Heart right ventricle (tissue), 16 donors: Measurements from ENCODE around the gene CAPNS2. TPM values are rescaled to one million over a fixed set of nuclear protein-coding genes. Genes with fewer than 3 reads are reported as not detected.

ENCODE experiments used
- ATAC-seq, 8 donors: fragments of 200-7000 bp; cut with Tn5 transposase; one replicate each; pipeline ENCODE4 v1.9.1; 2020; ENCODE audit warnings: mild to moderate bottlenecking in 8 of 8, moderate library complexity in 8 of 8, moderate number of reproducible peaks in 1 of 8
- DNase-seq, 2 donors: peaks; one replicate each; pipeline ENCODE4 v3.0.0-alpha.2; 2020
- H3K27ac ChIP-seq, 10 donors: fragments of 200-600 bp; sonication (generic) in 2 of 10; one replicate each; pipeline versions ENCODE4 v1.5.0 to v1.8.0; 2020 to 2022; ENCODE audit warnings: mild to moderate bottlenecking in 3 of 10
- H3K27me3 ChIP-seq, 7 donors: fragments of 200-600 bp; one replicate each; pipeline ENCODE4 v1.8.0; 2021 to 2022; ENCODE audit warnings: mild to moderate bottlenecking in 2 of 7
- H3K36me3 ChIP-seq, 9 donors: fragments of 200-600 bp; sonication (generic) in 1 of 9; one replicate each; pipeline versions ENCODE4 v1.5.0 to v1.8.0; 2020 to 2022; ENCODE audit warnings: mild to moderate bottlenecking in 2 of 9
- H3K4me1 ChIP-seq, 9 donors: fragments of 200-600 bp; sonication (generic) in 1 of 9; one replicate each; pipeline versions ENCODE4 v1.5.0 to v1.8.0; 2020 to 2022; ENCODE audit warnings: mild to moderate bottlenecking in 4 of 9
- H3K4me3 ChIP-seq, 10 donors: fragments of 200-600 bp; sonication (generic) in 2 of 10; one replicate each; pipeline versions ENCODE4 v1.5.0 to v1.8.0; 2020 to 2022; ENCODE audit warnings: mild to moderate bottlenecking in 7 of 10, moderate library complexity in 2 of 10
- H3K9me3 ChIP-seq, 11 donors: fragments of 200-600 bp in 10 of 11; sonication (generic) in 2 of 11; one replicate each; pipeline versions ENCODE4 v1.5.0 to v1.8.0; 2013 to 2022; ENCODE audit warnings: mild to moderate bottlenecking in 2 of 11, control low read depth in 1 of 11, moderate library complexity in 1 of 11
- WGBS, 2 donors: extraction: QIAGEN DNeasy Blood & Tissue Kit; methylation state at CpG; one replicate each; pipeline ENCODE4 v1.1.7; 2013; ENCODE audit warnings: inconsistent platforms in 1 of 2; 5-methylcytosine and 5-hydroxymethylcytosine counted together
- intact Hi-C, 10 donors: fragments of 100-400 bp; cut with DNase I; formaldehyde crosslinking; loops; one replicate each; pipeline versions ENCODE4 v1.11.1 to v1.14.2; 2022
- polyA plus RNA-seq, 2 donors: library from polyadenylated mRNA; stranded (reverse); fragments of 200-250 nt; gene quantifications; one replicate each; pipeline ENCODE4 v1.2.3, GENCODE V29; 2013
- total RNA-seq, 10 donors: library from RNA; stranded (reverse); fragmentation: NEBNext Ultra II Directional in 3 of 10; extraction: Animal tissue kit (Norgen Biotek cat#: 25700) in 3 of 10; gene quantifications; one replicate each; pipeline versions ENCODE4 v1.2.1 to v1.2.4, GENCODE V29; 2021 to 2023
- TF ChIP-seq, protein P1 (sequence below), 9 donors: fragments of 200-600 bp; sonication (generic) in 2 of 9; IDR thresholded peaks; one replicate each; pipeline versions ENCODE4 v1.5.0 to v1.8.0; 2021 to 2022; ENCODE audit warnings: antibody characterized with exemption in 9 of 9, mild to moderate bottlenecking in 5 of 9, moderate library complexity in 1 of 9
- donor health status: Arrhythmogenic right ventricular cardiomyopathy.
- donor health status: ischemic (EF 13 %, LVEDD 7.1; RV severe dilation, severe dysfunction).
- donor health status: healthy with polysubstance abuse.
- donor health status: DM: no; HTN: yes; CAD: no.
- donor health status: DM: no; HTN: no; CAD: no.
- donor health status: ischemic (EF 25% LVEDD 6.9; RV normal size, moderate dysfunction).
- donor health status: ischemic (EF 25% LVEDD 5.7; RV mildly dilated, moderate dysfunction).
- donor health status: healthy.
- donor health status: DM: yes; HTN: yes; CAD: no.
- donor health status: Ischemic cardiomyopathy.
- donor health status: ischemic (EF 35%, LVEDD 5.7; RV mildly dilated, moderate dysfunction).
- donor health status: nonischemic (EF 11% LVEDD 7.7; RV severe dilation, severe dysfunction).
- donor health status: DM: yes; HTN: yes; CAD: no.
- donor health status: PGD.
- donor health status: ischemic (EF 29% LVEDD 5.4; RV normal size, mild dysfunction).
- donor health status: nonischemic (EF 23%, LVEDD 6.1; RV moderate dilation, normal function).

The CAPNS2 gene
- total and polyA plus RNA-seq, 12 donors, result 0.06 to 0.45 (median 0.39) TPM; not detected in 7

DNA sequence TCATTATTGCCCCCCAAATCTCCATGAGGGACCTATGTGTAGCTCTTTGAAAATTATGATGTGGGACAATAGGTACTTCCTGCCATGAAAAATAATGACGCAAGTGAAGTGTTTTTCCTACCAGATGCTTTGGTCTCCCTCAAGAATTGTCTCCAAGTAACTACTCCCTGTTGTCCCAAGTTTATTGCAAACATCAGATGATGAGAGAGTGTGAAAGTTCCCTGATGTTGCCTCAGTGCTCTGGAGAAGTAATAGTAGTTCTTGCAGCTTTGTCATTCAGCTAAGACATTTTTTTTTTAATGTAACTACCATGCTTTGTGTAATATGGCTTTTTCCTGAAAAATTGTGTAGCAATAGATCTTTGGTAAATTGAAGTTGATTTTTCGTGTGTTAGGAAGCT, 37.5 kb upstream of the CAPNS2 start:
- 58 to 60% methylated on average over 2 of the region's 2 CpGs for WGBS, 2 donors
- Histone ChIP-seq H3K27me3 (no peaks in the 10 kb centered on the region), H3K9me3 (no peaks in the 10 kb centered on the region), H3K27ac (peak overlapping the region in 5 of 10 donors; percentile 0 to 27 (median 16)), H3K36me3 (peaks cover 0 to 37% (median 0%) of the 10 kb centered on the region in 9 donors), H3K4me3 (no peak overlapping the region), H3K4me1 (peaks cover 0 to 16% (median 0%) of the 10 kb centered on the region in 9 donors)
- TF ChIP-seq, protein P1, sequence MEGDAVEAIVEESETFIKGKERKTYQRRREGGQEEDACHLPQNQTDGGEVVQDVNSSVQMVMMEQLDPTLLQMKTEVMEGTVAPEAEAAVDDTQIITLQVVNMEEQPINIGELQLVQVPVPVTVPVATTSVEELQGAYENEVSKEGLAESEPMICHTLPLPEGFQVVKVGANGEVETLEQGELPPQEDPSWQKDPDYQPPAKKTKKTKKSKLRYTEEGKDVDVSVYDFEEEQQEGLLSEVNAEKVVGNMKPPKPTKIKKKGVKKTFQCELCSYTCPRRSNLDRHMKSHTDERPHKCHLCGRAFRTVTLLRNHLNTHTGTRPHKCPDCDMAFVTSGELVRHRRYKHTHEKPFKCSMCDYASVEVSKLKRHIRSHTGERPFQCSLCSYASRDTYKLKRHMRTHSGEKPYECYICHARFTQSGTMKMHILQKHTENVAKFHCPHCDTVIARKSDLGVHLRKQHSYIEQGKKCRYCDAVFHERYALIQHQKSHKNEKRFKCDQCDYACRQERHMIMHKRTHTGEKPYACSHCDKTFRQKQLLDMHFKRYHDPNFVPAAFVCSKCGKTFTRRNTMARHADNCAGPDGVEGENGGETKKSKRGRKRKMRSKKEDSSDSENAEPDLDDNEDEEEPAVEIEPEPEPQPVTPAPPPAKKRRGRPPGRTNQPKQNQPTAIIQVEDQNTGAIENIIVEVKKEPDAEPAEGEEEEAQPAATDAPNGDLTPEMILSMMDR (IDR thresholded peaks at IDR 0.05), result no peak
- peak in 6 of 8 donors; percentile 55 to 86 (median 80) for ATAC-seq
- no peak for DNase-seq
- intact Hi-C loops, result loop anchor here in 1 of 10 donors (10.0 kb wide), 1 partner anchor 1824 kb away; the partner anchor contains the start of genes FTO and RPGRIP1L

DNA sequence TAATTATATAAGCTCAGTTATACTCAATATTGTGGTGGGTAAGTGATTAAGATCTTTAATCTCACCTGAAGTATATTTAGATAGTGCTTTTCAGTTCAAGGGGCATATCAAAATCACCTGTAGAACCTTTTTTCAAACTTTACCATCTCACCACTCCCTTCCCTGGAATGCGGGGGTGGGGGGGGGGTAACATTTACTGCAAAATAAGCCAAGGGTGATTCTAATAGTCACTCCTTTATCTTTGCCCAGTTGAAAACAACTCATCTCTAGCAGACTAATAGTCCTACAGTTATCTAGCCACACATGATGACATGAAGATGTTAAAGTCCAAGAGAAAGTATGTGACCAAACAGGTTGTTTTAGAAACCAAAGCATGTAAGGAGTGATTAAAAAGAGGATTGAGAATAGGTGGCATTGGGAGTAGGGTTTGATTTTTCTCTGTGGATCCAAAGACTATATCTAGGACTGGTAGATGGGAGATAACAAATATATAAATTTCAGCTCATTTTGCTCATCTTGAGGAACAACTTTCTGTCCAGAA, 36.1 kb upstream of the CAPNS2 start:
- TF ChIP-seq, protein P1 (IDR thresholded peaks at IDR 0.05), result no peak
- intact Hi-C loops, result loop anchor here in 1 of 10 donors (10.0 kb wide), 1 partner anchor 54 kb away; no protein-coding TSS in a partner anchor
- no peak for DNase-seq
- Histone ChIP-seq H3K36me3 (peaks cover 0 to 45% (median 0%) of the 10 kb centered on the region in 9 donors), H3K4me1 (peaks cover 0 to 16% (median 0%) of the 10 kb centered on the region in 9 donors), H3K27ac (no peak overlapping the region), H3K9me3 (no peaks in the 10 kb centered on the region), H3K27me3 (no peaks in the 10 kb centered on the region), H3K4me3 (no peak overlapping the region)
- WGBS, 2 donors, result 96 to 100% methylated on average over 1 of the region's 1 CpG
- ATAC-seq, result no peak

DNA sequence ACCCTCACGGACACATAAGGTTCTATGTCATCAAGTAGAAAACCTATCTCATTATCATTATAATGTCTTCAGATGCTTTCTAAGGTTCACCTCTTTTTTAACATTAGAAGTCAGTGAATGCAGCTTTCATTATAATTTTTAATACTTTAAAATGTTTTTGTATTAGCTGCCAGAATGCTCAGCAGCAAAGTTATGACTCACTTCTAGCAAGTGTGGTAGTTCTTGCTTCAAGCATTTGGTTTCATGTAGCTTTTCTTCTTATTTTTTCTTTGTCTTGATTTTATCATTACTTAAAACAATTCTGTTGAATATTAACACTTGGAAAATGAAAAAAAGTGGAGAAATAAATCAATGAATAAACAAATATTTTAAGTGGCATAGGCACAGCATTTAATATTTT, 34.3 kb upstream of the CAPNS2 start:
- no peak overlapping the region for H3K27ac ChIP-seq
- ATAC-seq (no peak), DNase-seq (no peak)
- intact Hi-C loops, result loop anchor here in 1 of 10 donors (10.0 kb wide), 1 partner anchor 53 kb away; no protein-coding TSS in a partner anchor
- TF ChIP-seq, protein P1 (IDR thresholded peaks at IDR 0.05), result no peak
- peaks cover 0 to 9% (median 0%) of the 10 kb centered on the region in 9 donors for H3K4me1 ChIP-seq
- WGBS, 2 donors, result 85 to 94% methylated on average over 1 of the region's 1 CpG
- H3K9me3 ChIP-seq, result no peaks in the 10 kb centered on the region
- H3K27me3 ChIP-seq, result no peaks in the 10 kb centered on the region
- peaks cover 0 to 45% (median 0%) of the 10 kb centered on the region in 9 donors for H3K36me3 ChIP-seq
- H3K4me3 ChIP-seq, result no peak overlapping the region

DNA sequence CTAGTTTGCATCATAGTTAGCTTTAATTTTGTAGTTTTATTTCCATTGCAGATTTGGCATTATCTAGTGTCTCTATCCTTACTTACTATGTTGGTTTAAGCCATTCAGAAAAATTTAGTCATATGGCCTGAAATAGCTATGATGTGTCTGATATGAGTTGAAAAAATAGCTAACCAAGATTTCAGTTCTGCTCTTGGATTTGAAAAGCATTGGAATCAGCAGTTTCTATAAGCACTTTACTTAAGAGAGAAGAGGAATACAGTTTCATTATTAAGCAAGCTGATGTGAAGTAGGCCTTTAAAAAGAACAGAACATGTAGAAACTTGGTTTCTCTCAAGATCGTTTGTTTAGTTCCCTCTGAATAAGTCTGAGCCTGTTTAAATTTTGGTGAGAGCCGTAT, 31.7 kb upstream of the CAPNS2 start:
- intact Hi-C loops, result loop anchor here in 2 of 10 donors (1.0 to 10.0 kb wide), 2 partner anchors 21 to 50 kb away; no protein-coding TSS in a partner anchor

More for the DNA sequence above, 31.7 kb upstream of the CAPNS2 start:
- H3K4me3 ChIP-seq, result no peak overlapping the region
- H3K9me3 ChIP-seq, result no peaks in the 10 kb centered on the region
- no peaks in the 10 kb centered on the region for H3K27me3 ChIP-seq
- TF ChIP-seq, protein P1 (IDR thresholded peaks at IDR 0.05), result no peak
- 79 to 85% methylated on average over 2 of the region's 2 CpGs for WGBS, 2 donors
- H3K36me3 ChIP-seq, result peaks cover 0 to 53% (median 0%) of the 10 kb centered on the region in 9 donors
- no peak overlapping the region for H3K27ac ChIP-seq
- ATAC-seq, result peak in 3 of 8 donors; percentile 30 to 49 (median 41)
- H3K4me1 ChIP-seq, result peaks cover 0 to 29% (median 0%) of the 10 kb centered on the region in 9 donors
- DNase-seq, result no peak
